LNCaP clone FGC (cell line): Measurements from ENCODE around the gene AKR7A2.

Experiments
- DNase-seq: peaks from one replicate; pipeline ENCODE4 v3.0.0-alpha.2; 2011; ENCODE audit warnings: low read depth
- H3K4me3 ChIP-seq: 2 replicates; pipeline ENCODE4 v1.5.1; 2011; ENCODE audit warnings: mild to moderate bottlenecking, low read depth, low read length, control low read depth
- CTCF ChIP-seq: IDR thresholded peaks from 2 replicates; pipeline ENCODE4 v1.5.1; 2012; ENCODE audit warnings: mild to moderate bottlenecking; ENCODE audit not compliant: control insufficient read depth, insufficient read depth; ENCODE audit errors: extremely low read depth

The AKR7A2 gene

GRCh38 chr1:19331262-19331878, 19.4 kb upstream of the AKR7A2 start:
- no peak overlapping the region for H3K4me3 ChIP-seq
- no peak for TF ChIP-seq CTCF
- no peak for DNase-seq

DNA sequence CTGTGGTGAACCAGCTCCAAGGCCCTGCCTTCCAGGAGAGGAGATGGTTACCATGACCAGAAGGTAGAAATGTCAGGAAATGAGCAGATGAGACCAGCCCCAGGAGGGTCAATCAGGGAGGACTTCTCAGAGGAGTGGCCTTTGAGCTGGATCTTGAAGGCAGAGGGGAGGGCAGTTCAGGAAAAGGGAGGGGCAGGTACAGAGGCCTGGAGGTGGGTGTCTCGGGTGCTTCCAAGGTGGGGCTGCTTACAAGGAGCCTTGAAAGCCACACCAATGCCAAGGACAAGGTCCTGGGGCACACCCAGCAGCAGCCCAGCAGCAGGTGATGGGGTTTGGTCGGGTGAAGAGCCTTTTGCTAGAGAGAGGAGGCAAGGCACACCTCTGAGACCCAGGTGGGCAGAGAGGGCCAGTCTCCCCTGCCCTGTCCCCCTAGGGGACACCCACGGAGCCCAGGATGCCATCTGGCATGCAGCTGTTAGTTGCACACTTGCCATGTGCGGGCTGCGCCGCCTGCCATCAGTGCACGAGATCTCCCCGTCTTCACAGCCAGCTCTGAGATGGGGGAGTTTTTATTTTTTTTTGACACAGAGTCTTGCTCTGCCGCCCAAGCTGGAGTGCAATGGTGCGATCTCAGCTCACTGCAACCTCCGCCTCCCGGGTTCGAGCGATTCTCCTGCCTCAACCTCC, 18.6 kb upstream of the AKR7A2 start:
- DNase-seq, result no peak
- no peak for TF ChIP-seq CTCF
- no peak overlapping the region for H3K4me3 ChIP-seq

GRCh38 chr1:19329611-19330010, 17.7 kb upstream of the AKR7A2 start:
- no peak for DNase-seq
- no peak overlapping the region for H3K4me3 ChIP-seq
- TF ChIP-seq CTCF, result no peak

GRCh38 chr1:19329188-19329587, 17.2 kb upstream of the AKR7A2 start:
- DNase-seq, result no peak
- no peak overlapping the region for H3K4me3 ChIP-seq
- TF ChIP-seq CTCF, result no peak

DNA sequence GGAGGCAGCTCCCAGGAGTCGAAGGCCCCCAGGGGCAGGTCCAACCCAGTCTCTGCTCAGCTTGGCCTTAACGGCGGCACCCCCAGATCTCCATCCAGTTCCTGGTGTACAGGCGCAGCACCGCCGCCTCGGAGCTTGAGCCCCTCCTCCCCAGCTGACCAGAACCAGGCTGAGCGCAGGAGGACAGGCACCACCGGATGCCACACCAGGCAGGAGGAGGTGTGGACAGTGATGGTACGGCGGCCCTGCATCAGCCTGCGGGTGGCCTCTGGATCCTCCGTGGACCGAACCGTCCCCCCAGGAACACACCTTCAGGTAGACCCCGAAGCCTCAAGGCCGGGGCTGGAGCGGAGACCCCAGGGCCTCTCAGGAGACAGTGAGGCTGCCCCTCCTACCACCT, 16.5 kb upstream of the AKR7A2 start:
- TF ChIP-seq CTCF, result no peak
- no peak for DNase-seq
- no peak overlapping the region for H3K4me3 ChIP-seq

DNA sequence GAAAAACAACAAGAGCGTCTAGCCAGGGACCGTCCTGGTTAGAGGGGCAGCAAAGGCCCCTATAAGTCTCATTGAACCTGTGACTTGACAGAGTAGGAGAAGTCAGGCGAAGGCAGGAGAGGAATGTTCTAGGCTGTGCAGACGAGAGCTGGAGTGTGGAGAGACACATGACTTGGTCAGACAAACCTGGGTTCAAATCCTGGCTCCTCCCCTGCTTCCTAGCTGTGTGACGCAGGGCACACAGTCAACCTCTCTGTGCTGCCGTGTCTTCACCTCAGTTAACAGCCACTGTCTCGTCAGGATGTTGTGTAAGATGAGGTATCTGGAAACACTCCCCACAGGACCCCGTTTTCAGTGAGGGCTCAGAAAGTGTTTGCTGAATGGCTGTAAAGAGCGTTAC, 15.8 kb upstream of the AKR7A2 start:
- no peak for DNase-seq
- TF ChIP-seq CTCF, result no peak

DNA sequence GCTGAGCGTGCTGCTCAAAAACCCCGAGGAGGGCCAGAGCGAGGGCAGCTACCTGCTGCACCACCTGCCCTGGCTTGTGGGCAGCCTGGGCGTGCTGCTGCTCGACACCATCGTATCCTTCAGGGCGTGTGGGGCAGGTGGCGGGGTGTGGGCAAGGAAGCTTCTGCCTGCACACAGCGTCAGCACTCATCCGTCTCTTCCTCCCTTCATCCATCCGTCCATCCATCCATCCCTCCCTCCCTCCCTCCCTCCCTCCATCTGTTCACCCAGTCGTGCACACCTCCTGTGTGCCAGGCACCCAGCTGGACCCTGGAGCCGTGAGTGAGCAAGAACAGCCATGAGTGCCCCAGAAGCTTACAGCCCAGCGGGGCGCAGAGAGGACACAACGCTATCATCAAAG, 15.4 kb upstream of the AKR7A2 start:
- H3K4me3 ChIP-seq, result no peak overlapping the region
- DNase-seq, result no peak
- TF ChIP-seq CTCF, result no peak

More for the DNA sequence above, 15.8 kb upstream of the AKR7A2 start:
- no peak overlapping the region for H3K4me3 ChIP-seq
